ENCODE measurements around the gene RARA.

Gene RARA

DNA sequence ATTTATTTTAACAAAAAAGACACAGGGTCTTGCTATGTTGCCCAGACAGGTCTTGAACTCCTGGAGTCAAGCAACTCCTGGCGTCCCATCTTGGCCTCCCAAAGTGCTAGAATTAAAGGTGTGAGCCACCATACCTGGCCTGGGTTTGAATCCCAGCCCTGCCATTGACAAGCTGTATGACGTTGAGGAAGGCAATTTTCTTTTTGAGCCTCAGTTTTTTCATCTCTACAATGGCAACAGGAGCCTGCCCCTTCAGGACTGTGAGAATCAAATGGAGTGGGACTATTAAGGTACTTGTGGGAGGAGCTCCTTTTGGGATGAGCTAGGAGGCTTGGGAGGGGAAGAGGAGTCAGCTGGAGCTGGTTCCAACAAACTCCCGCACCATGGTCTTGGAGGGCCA is 6.2 kb downstream of the RARA start:
- H3K27ac ChIP-seq (ENCODE audit: extremely low read depth, low read depth, low read length), result no peak overlapping the region
- H3K4me1 ChIP-seq (ENCODE audit: control insufficient read depth, insufficient read depth, low read length), result peaks cover 22% of the 10 kb centered on the region
- no peaks in the 10 kb centered on the region for H3K36me3 ChIP-seq (ENCODE audit: control insufficient read depth in 2 of 2, insufficient read depth in 1 of 2, low read length in 2 of 2)
- ChIA-PET CTCF (interaction anchor here (0.5 to 6.0 kb wide), 6 partner anchors 10 to 452 kb away, joined by 3 to 85 read pairs (median 4); no protein-coding TSS in a partner anchor), POLR2A (interaction anchor here (1.3 to 4.0 kb wide), 4 partner anchors 8 to 103 kb away, joined by 4 to 43 read pairs (median 22); partner anchors contain the start of gene TOP2A)
- no peak for TF ChIP-seq ZNF23 (tag by site-specific recombination; IDR thresholded peaks at IDR 0.05; ENCODE audit: borderline replicate concordance)
- TF ChIP-seq ZNF121 (tag by site-specific recombination; IDR thresholded peaks at IDR 0.05), result peak; percentile 80
- H3K4me3 ChIP-seq (ENCODE audit: low read depth, low read length), result no peak overlapping the region
- H3K9me3 ChIP-seq (ENCODE audit: control insufficient read depth, insufficient read depth, low read depth, low read length), result no peaks in the 10 kb centered on the region

DNA sequence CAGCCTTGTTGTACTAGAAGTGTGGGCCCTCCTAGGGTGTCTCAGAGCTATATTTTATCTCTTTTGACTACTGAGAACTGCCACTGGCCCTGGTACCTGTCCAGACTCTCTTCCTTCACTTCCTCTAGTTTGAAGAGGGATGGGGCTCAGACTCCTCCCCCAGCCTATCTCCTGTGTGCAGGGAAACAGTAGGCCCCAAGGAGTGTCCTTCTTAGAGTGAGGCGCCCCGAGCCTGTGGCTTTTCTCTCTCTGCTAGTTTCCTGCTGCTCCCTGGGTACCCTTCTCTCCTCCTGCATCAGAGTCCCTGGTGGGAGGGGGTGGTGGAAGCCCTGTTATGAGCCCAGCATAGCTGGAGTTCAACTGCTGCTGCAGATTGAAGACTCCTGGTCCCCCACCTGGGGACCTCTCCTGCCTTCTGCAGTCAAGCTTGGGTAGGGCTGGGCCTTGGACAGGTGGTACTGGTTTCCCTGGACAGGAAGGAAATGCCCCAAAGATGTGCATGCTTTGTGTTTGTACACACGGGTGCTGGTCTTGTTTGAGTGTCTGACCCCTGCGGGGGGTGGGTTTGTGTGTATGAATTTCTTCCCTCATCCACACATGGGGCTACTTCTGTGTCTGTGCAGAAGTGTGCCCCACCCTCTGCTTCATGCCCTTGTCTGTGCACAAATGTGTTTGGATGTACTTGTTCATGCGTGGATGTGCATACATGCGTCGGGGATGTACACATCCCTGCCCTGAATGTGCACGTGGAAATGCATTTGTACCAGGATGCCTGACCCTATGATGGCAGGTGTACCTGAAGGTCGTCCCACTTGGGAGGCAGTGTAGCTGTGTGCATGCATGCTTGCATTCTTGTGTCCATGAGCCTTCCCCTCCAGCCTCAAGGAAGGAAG is 6.9 kb downstream of the RARA start:
- ChIA-PET CTCF (interaction anchor here (0.5 to 6.0 kb wide), 13 partner anchors 10 to 451 kb away, joined by 3 to 85 read pairs (median 6); no protein-coding TSS in a partner anchor), POLR2A (interaction anchor here (0.9 to 4.0 kb wide), 11 partner anchors 9 to 102 kb away, joined by 3 to 43 read pairs (median 9); partner anchors contain the start of genes CDC6 and TOP2A)
- Histone ChIP-seq H3K27ac (ENCODE audit: extremely low read depth, low read depth, low read length) (no peak overlapping the region; the same call in 1 of the 2 replicates), H3K9me3 (ENCODE audit: control insufficient read depth, insufficient read depth, low read depth, low read length) (no peaks in the 10 kb centered on the region), H3K36me3 (ENCODE audit: control insufficient read depth in 2 of 2, insufficient read depth in 1 of 2, low read length in 2 of 2) (no peaks in the 10 kb centered on the region), H3K4me1 (ENCODE audit: control insufficient read depth, insufficient read depth, low read length) (peaks cover 26% of the 10 kb centered on the region), H3K4me3 (ENCODE audit: low read depth, low read length) (no peak overlapping the region)
- TF ChIP-seq GLIS1 (tag by site-specific recombination; IDR thresholded peaks at IDR 0.05) (peak; percentile 45), ZNF529 (tag by site-specific recombination; IDR thresholded peaks at IDR 0.05; ENCODE audit: insufficient replicate concordance) (no peak), MZF1 (tag by site-specific recombination; IDR thresholded peaks at IDR 0.05; ENCODE audit: borderline replicate concordance) (no peak), GLIS2 (tag by site-specific recombination; IDR thresholded peaks at IDR 0.05) (peak; percentile 25; the same call in 1 of the 2 replicates), ZIC2 (tag by site-specific recombination; IDR thresholded peaks at IDR 0.05) (peak; percentile 68), ZNF624 (tag by site-specific recombination; IDR thresholded peaks at IDR 0.05) (no peak), ZNF146 (tag by site-specific recombination; IDR thresholded peaks at IDR 0.05) (no peak), ZBTB1 (tag by site-specific recombination; IDR thresholded peaks at IDR 0.05) (no peak)
- TF ChIP-seq, protein P1, sequence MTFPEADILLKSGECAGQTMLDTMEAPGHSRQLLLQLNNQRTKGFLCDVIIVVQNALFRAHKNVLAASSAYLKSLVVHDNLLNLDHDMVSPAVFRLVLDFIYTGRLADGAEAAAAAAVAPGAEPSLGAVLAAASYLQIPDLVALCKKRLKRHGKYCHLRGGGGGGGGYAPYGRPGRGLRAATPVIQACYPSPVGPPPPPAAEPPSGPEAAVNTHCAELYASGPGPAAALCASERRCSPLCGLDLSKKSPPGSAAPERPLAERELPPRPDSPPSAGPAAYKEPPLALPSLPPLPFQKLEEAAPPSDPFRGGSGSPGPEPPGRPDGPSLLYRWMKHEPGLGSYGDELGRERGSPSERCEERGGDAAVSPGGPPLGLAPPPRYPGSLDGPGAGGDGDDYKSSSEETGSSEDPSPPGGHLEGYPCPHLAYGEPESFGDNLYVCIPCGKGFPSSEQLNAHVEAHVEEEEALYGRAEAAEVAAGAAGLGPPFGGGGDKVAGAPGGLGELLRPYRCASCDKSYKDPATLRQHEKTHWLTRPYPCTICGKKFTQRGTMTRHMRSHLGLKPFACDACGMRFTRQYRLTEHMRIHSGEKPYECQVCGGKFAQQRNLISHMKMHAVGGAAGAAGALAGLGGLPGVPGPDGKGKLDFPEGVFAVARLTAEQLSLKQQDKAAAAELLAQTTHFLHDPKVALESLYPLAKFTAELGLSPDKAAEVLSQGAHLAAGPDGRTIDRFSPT (tag by site-specific recombination; IDR thresholded peaks at IDR 0.05), result no peak
- TF ChIP-seq, protein P2, sequence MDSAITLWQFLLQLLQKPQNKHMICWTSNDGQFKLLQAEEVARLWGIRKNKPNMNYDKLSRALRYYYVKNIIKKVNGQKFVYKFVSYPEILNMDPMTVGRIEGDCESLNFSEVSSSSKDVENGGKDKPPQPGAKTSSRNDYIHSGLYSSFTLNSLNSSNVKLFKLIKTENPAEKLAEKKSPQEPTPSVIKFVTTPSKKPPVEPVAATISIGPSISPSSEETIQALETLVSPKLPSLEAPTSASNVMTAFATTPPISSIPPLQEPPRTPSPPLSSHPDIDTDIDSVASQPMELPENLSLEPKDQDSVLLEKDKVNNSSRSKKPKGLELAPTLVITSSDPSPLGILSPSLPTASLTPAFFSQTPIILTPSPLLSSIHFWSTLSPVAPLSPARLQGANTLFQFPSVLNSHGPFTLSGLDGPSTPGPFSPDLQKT (IDR thresholded peaks at IDR 0.05; ENCODE audit: borderline replicate concordance, low read depth, low read length), result no peak
- TF ChIP-seq, protein P3, sequence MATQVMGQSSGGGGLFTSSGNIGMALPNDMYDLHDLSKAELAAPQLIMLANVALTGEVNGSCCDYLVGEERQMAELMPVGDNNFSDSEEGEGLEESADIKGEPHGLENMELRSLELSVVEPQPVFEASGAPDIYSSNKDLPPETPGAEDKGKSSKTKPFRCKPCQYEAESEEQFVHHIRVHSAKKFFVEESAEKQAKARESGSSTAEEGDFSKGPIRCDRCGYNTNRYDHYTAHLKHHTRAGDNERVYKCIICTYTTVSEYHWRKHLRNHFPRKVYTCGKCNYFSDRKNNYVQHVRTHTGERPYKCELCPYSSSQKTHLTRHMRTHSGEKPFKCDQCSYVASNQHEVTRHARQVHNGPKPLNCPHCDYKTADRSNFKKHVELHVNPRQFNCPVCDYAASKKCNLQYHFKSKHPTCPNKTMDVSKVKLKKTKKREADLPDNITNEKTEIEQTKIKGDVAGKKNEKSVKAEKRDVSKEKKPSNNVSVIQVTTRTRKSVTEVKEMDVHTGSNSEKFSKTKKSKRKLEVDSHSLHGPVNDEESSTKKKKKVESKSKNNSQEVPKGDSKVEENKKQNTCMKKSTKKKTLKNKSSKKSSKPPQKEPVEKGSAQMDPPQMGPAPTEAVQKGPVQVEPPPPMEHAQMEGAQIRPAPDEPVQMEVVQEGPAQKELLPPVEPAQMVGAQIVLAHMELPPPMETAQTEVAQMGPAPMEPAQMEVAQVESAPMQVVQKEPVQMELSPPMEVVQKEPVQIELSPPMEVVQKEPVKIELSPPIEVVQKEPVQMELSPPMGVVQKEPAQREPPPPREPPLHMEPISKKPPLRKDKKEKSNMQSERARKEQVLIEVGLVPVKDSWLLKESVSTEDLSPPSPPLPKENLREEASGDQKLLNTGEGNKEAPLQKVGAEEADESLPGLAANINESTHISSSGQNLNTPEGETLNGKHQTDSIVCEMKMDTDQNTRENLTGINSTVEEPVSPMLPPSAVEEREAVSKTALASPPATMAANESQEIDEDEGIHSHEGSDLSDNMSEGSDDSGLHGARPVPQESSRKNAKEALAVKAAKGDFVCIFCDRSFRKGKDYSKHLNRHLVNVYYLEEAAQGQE (tag by site-specific recombination; IDR thresholded peaks at IDR 0.05), result 0 out of 2 replicates have a peak, but pooled peaks have one; percentile 16
